DMS153 treated with DMSO at 0.1 percent for 48 hours (cell line): ENCODE data around the gene MRPL54.

Experiments
- DNase-seq: peaks from one replicate; lab custom pipeline; 2025; ENCODE audit not compliant: unreplicated experiment; lab: John Stamatoyannopoulos, UW

The MRPL54 gene

GRCh38 chr19:3768748-3769099 is 6.2 kb downstream of the MRPL54 start:
- DNase-seq: no peak

DNA sequence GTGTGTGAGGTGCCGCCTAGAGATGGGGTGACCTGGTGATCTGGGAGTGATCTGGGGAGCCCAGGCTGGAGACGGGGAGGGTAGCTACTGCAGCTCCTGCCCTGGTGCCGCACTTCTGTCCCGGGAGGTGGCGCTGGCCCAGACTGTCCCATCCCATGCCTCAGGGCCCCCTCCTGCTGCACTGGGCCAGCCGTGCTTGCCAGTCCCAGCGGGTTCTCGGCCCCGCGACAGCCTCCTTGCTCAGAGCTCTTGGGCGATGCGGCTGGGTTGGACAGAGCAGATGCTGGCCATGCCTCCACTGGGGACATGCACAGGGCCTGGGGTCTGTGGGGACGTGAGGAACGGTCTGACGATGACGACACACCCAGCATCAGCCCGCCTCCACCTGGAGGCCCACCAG is 7.0 kb downstream of the MRPL54 start:
- no peak for DNase-seq

DNA sequence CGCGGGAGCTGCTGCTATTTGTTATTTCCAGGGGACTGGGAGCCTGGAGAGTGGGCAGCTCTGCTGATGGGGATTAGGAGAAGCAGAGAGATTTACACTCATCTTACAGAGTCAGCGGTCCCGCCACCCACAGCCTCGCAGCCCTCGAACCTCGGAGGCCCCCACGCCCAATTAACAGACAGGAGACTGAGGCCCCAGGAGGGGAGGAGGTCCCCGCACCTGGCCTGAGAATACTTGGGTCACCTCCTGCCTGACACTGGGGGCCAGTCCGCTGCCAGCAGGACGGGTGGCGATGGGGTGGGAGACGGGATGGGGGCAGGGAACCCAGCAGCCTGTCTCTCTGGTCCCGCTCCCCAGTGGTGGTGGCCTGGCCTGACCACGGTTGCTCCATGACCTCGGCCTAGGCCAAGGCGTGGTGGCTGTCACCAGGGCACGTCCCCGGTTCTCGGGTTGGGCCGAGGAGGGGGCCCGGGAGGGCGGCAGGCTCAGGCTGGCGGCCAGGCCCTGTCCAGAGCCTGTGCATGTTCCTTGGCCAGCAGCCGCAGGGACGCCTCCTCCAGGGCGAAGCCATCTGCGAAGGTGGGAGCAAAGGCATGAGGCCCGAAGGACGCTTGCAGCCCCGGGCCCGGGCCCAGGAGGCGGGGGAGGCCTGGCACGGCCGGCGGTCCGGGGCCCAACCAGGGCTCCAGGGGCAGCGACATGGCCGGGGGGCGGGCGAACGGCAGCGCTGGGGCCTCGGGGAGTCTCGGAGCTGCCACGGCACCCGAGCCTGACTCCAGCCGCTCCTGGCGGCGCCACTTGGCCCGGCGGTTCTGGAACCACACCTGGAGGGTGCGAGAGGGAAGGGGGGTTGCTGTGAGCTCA is 7.9 kb downstream of the MRPL54 start:
- DNase-seq: no peak

- no peak for DNase-seq
Measured at GRCh38 chr19:3771000-3771905, 8.8 kb downstream of the MRPL54 start.

DNA sequence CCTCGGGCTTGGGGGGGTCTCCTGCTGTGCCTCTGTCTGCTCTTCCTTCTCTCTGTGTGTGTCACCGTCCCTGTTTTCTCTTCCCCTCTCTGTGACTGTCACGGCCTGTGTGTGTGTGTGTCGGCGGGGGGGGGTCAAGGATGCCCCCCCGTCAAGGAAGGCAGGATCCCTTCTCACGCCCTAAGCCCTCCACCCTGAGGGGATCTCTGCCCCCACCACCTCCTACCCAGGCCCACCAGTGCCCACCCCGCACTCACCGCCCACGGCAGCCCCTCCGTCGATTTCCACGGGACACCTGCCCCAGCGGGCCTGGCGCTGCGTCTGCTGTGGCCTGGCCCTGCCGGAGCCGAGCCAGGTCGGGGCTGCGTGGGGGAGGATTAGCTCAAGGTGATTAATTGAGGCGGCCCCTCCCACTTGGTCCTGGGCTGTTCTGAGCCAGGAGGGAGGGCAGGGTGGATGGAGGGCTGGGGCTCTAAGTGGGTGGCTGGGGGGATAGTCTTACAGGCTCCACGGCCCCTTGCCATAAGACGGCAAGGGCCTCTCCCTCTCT is 9.5 kb downstream of the MRPL54 start, which contains the start of gene RAX2:
Gene RAX2, minus strand, starts transcription at position 323 of the 550 bp plus-strand sequence. CDS start 486 bp downstream, outside the sequence.
- no peak for DNase-seq

DNA sequence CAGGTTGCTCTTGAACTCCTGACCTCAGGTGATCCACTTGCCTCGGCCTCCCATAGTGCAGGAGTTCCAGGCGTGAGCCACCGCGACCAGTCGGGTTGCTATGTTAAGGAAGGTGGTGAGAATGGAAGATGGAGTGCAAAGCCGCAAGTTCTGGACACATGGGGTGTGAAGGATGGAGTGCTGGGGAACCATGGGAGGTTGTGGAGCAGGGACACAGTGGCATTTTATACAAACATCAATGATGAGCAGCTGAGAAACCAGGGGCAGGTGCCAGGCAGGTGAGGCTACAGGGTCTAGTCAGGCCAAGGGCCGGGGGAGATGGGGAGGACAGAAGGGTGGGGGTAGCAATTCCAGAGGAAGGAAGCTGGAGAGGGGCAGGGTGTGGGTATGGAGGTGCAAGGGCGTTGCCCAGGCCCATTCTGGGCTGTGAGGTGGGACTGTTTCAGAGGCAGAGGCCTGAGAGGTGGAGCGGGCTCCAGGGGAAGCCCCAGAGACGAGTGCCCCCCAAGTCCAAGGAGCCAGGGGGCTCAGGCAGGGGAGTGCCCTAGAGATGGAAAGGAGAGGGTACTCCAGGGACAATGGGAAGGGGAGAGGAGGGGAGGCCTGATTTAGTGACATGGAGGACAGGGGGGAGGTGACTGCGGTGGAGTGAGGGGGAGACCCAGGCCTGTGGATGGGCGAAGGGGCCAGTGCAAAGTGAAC is 11.5 kb downstream of the MRPL54 start:
- DNase-seq: no peak

- no peak for DNase-seq
Measured at GRCh38 chr19:3774621-3775373, 12.3 kb downstream of the MRPL54 start.

- no peak for DNase-seq
Measured at GRCh38 chr19:3775374-3775711, 12.9 kb downstream of the MRPL54 start.

GRCh38 chr19:3775831-3776230 is 13.3 kb downstream of the MRPL54 start:
- DNase-seq: no peak

DNA sequence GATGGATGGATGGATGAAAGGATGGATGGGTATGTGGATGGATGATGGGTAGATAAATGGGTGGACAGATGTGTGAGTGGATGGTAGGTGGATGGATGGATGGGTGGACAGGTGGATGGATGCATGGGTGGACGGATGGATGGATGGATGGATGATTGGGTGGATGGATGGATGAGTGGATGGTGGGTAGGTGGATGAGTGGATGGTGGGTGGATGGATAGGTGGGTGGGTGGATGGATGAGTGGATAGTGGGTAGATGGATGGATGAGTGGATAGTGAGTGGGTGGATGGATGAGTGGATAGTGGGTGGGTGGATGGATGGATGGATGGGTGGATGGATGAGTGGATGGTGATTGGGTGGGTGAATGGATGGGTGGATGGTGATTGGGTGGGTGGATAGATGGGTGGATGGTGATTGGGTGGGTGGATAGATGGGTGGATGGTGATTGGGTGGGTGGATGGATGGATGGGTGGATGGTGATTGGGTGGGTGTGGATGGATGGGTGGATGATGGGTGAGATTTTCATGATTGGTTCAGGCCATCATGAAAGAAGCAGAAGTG is 14.1 kb downstream of the MRPL54 start:
- no peak for DNase-seq

DNA sequence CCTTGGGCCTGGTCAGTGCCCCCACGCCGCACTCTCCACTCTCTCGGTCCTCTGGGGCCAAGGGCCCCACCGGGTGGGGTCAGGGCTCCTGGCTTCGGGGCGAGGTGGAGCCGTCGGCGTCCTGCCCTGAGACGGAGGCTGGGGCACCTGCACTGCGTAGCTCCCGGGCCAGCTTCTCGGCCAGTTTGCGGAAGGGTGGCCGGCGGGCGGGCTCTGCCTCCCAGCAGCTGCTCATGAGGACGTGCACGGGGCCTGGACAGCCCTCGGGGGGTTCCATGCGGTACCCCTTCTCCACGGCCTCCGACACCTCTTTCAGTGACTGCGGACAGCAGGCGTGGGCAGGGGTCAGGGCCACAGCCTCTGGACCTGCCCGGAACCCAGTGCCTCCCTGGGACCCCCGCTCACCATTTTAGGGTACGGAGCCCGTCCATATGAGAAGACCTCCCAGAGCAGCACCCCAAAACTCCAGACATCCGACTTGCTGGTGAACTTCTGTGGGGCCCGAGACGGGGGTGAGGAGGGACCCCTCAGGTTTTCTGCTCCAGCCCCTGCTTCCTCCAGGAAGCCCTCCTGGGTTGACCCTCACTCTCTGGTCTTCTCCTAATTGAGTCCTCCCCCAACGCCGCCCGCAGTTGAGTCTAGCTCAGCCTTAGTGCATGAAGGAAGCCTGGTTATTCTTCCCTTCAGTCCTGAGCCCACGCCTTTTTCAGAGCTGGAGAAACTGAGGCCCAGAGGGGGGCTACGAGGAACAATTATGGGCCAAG is 15.8 kb downstream of the MRPL54 start:
- no peak for DNase-seq

- no peak for DNase-seq
Measured at GRCh38 chr19:3778899-3779723, 16.6 kb downstream of the MRPL54 start.

DNA sequence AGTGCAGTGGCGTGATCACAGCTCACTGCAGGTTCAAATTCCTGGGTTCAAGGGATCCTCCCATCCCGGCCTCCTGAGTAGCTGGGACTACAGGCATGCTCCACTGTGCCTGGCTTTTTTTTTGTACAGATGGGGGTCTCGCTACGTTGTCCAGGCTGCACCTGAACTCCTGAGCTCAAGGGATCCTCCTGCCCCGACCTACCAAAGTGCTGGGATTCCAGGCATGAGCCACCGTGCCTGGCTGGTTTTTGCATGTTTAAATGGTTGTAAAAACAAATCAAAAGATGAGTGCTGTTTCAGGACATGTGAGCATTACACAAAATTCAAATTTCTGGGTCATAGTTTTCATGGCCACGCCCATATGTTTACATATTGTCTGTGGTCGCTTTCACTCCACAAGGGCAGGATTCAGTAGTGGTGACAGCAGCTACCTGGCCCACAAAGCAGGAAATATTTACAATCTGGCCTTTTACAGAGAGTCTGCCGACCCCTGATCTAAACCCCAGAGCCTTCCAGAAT is 18.4 kb downstream of the MRPL54 start:
- DNase-seq: no peak

DNA sequence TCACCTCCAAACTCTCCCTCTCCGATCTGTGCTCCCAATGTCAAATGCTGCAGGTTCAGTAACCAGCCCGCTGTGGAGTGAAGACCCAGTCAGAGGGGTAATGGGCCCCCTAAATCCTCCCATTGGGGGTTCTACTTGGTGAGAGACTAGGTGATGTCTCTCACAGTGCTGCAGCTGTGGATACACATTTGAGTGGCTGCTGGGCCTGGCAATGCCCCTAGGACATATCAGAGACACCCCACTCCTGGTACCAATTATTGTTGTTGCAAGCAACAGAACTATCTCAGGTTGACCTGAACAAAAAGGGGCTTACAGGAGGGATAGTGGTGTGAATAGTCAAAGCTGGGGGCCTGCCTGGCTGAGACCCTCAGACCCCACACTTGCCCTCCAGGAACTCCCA is 19.1 kb downstream of the MRPL54 start:
- DNase-seq: no peak

- no peak for DNase-seq
Measured at GRCh38 chr19:3782330-3782729, 19.8 kb downstream of the MRPL54 start.

DNA sequence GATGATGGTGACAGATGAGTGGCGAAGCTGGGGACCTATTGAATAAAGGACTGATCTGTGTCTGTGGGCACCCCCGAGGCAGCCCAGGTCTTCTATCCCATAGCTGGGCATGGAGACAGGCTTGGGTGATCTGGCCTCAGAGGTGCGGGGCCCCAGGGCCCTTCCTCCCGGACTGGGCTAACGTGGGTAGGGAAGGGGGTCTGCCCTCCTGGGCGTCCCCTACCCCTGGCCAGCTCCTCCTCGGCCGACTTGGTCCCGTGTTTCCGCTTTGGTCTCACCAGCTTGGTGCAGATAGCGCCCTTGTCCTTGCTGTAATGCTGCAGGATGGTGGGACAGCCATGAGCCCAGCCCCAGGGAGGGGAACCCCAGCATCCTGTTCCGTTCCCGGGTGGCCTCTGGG is 20.4 kb downstream of the MRPL54 start:
- DNase-seq: no peak

- DNase-seq: no peak
Measured at GRCh38 chr19:3783660-3784584, 21.4 kb downstream of the MRPL54 start.
